ENCODE measurements around the gene SAXO2. TPM values are rescaled to one million over a fixed set of nuclear protein-coding genes. Genes with fewer than 3 reads are reported as not detected.

The SAXO2 gene
- total RNA-seq, 4 donors from 2014 or later: 0.20 to 3.0 (median 2.4) TPM; not detected in 1

DNA sequence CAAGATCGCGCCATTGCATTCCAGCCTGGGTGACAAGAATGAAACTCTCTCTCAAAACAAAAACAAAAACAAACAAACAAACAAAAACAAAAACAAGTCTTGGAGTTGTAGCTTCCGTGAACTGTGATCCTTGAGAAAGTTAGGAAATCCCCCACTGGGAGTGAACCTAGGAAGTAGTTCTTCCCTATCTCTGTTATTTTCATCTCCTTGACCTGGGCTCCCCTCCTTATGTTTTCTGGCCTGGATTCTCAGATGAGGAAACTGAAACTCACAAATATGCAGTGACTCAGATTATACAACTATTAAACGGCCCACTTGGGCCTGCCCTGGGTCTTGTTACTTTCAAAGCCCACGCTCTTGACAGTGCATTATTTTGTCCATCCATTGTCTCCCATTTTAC, 29.7 kb downstream of the SAXO2 start:
- DNase-seq: no peak
- Histone ChIP-seq H3K36me3 (no peaks in the 10 kb centered on the region), H3K27ac (no peak overlapping the region), H3K4me1 (no peaks in the 10 kb centered on the region), H3K4me3 (no peak overlapping the region), H3K27me3 (no peaks in the 10 kb centered on the region), H3K9me3 (no peaks in the 10 kb centered on the region)
- TF ChIP-seq POLR2A (IDR thresholded peaks at IDR 0.05) (no peak), EP300 (IDR thresholded peaks at IDR 0.05; ENCODE audit: low read depth) (no peak), POLR2AphosphoS5 (IDR thresholded peaks at IDR 0.05) (no peak)
- TF ChIP-seq, protein P1, sequence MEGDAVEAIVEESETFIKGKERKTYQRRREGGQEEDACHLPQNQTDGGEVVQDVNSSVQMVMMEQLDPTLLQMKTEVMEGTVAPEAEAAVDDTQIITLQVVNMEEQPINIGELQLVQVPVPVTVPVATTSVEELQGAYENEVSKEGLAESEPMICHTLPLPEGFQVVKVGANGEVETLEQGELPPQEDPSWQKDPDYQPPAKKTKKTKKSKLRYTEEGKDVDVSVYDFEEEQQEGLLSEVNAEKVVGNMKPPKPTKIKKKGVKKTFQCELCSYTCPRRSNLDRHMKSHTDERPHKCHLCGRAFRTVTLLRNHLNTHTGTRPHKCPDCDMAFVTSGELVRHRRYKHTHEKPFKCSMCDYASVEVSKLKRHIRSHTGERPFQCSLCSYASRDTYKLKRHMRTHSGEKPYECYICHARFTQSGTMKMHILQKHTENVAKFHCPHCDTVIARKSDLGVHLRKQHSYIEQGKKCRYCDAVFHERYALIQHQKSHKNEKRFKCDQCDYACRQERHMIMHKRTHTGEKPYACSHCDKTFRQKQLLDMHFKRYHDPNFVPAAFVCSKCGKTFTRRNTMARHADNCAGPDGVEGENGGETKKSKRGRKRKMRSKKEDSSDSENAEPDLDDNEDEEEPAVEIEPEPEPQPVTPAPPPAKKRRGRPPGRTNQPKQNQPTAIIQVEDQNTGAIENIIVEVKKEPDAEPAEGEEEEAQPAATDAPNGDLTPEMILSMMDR (IDR thresholded peaks at IDR 0.05): no peak
- in situ Hi-C loops (cut with MboI; ENCODE audit: low pct_ligation_motif_present in 1 of 4, low pct_unique_long_range_greater_than_20kb in 1 of 4, low sequenced_read_pairs in 3 of 4): loop anchor here in 1 of 4 donors (25.0 kb wide), 1 partner anchor 120 kb away; no protein-coding TSS in a partner anchor
- intact Hi-C loops (cut with DNase I; ENCODE audit: low total_unique reads): no loop called here
- 85 to 93% methylated on average over 3 to 5 of the region's 5 CpGs for WGBS, 2 donors (ENCODE audit: low coverage in 1 of 2)

DNA sequence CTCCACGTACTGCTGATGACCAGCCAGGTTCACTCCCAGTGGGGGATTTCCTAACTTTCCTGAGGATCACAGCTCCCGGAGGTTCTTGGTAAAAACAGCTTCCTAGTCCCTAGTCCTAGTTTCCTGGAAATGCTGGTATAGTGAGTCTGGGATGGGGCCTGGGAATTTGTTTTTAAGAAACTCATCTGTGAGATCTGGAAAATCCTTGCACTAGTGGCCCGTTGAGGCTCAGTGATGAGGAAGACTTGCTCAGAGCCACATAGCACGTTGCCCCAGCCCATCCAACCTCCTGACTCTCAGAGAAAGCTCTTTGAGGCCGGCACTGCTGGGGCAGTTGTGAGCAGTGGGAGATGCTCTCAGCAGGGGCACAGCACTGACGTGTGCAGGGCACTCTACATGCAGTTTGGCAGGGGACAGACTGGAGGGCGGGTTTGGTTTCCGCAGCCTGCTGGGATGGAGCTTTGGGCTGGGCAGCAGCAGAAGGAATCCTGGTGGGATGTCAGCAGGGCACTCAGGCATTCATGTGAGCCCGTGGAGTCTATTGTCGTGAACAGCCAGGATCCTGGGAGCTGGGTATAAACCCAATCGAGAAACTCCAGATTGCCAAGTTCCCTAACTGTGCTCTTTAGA, 31.6 kb downstream of the SAXO2 start:
- Histone ChIP-seq H3K36me3 (no peaks in the 10 kb centered on the region), H3K4me1 (no peaks in the 10 kb centered on the region), H3K27ac (no peak overlapping the region), H3K4me3 (no peak overlapping the region), H3K9me3 (no peaks in the 10 kb centered on the region), H3K27me3 (peaks cover 4% of the 10 kb centered on the region)
- WGBS, 2 donors (ENCODE audit: low coverage in 1 of 2): 73% methylated on average over 10 of the region's 11 CpGs; no CpG with 5 or more reads in 1 of the 2 donors
- in situ Hi-C loops (cut with MboI; ENCODE audit: low pct_ligation_motif_present in 1 of 4, low pct_unique_long_range_greater_than_20kb in 1 of 4, low sequenced_read_pairs in 3 of 4) (loop anchor here in 1 of 4 donors (25.0 kb wide), 1 partner anchor 118 kb away; no protein-coding TSS in a partner anchor), intact Hi-C loops (cut with DNase I; ENCODE audit: low total_unique reads) (no loop called here)
- no peak for TF ChIP-seq EP300 (IDR thresholded peaks at IDR 0.05; ENCODE audit: low read depth)
- TF ChIP-seq, protein P1 (IDR thresholded peaks at IDR 0.05): no peak
- DNase-seq: no peak

DNA sequence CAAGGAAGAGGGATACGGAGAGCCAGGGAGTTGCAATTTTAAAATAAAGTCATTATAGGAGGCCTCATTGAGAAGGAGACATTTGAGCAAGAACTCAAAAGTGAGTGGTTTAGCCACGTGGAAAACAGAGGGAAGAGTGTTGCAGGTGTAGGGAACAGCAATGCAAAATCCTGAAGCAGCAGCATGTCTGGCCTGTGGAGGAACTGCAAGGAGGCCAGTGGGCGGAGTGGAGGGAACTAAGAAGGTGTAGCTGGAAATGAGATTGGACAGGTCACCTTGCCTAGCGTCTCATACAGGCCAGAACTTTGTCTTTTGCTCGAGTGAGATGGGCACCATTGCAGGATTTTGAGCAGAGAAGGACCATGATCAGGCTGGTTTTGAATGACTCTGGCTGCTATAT, 34.9 kb downstream of the SAXO2 start:
- intact Hi-C loops (cut with DNase I; ENCODE audit: low total_unique reads) (no loop called here), in situ Hi-C loops (cut with MboI; ENCODE audit: low pct_ligation_motif_present in 1 of 4, low pct_unique_long_range_greater_than_20kb in 1 of 4, low sequenced_read_pairs in 3 of 4) (loop anchor here in 1 of 4 donors (25.0 kb wide), 1 partner anchor 115 kb away; no protein-coding TSS in a partner anchor)
- no peak overlapping the region for H3K27ac ChIP-seq
- TF ChIP-seq EP300 (IDR thresholded peaks at IDR 0.05; ENCODE audit: low read depth) (no peak), POLR2A (IDR thresholded peaks at IDR 0.05) (no peak), POLR2AphosphoS5 (IDR thresholded peaks at IDR 0.05) (no peak)
- TF ChIP-seq, protein P1 (IDR thresholded peaks at IDR 0.05): no peak
- H3K4me3 ChIP-seq: no peak overlapping the region
- 89 to 97% methylated on average over 3 to 5 of the region's 5 CpGs for WGBS, 2 donors (ENCODE audit: low coverage in 1 of 2)
- no peaks in the 10 kb centered on the region for H3K4me1 ChIP-seq
- H3K9me3 ChIP-seq: no peaks in the 10 kb centered on the region
- DNase-seq: no peak
- H3K36me3 ChIP-seq: no peaks in the 10 kb centered on the region
- peaks cover 4% of the 10 kb centered on the region for H3K27me3 ChIP-seq

DNA sequence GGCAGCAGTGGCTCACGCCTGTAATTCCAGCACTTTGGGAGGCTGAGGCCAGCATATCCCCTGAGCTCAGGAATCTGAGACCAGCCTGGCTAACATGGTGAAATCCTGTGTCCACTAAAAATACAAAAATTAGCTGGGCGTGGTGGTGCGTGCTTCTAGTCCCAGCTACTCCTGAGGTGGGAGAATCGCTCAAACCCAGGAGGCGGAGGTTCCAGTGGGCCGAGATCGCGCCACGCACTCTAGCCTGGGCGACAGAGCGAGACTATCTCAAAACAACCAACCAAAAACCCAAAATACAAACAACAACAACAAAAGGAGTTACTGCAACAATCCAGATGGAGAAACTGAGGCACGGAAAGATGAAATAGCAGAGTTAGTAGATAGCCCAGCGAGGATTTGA, 35.4 kb downstream of the SAXO2 start:
- Histone ChIP-seq H3K27ac (no peak overlapping the region), H3K27me3 (peaks cover 4% of the 10 kb centered on the region), H3K4me3 (no peak overlapping the region), H3K9me3 (no peaks in the 10 kb centered on the region), H3K4me1 (no peaks in the 10 kb centered on the region), H3K36me3 (no peaks in the 10 kb centered on the region)
- TF ChIP-seq POLR2A (IDR thresholded peaks at IDR 0.05): no peak
- TF ChIP-seq EP300 (IDR thresholded peaks at IDR 0.05; ENCODE audit: low read depth): no peak
- TF ChIP-seq POLR2AphosphoS5 (IDR thresholded peaks at IDR 0.05): no peak
- TF ChIP-seq, protein P1 (IDR thresholded peaks at IDR 0.05): no peak
- no peak for DNase-seq
- in situ Hi-C loops (cut with MboI; ENCODE audit: low pct_ligation_motif_present in 1 of 4, low pct_unique_long_range_greater_than_20kb in 1 of 4, low sequenced_read_pairs in 3 of 4) (loop anchor here in 1 of 4 donors (25.0 kb wide), 1 partner anchor 114 kb away; no protein-coding TSS in a partner anchor), intact Hi-C loops (cut with DNase I; ENCODE audit: low total_unique reads) (no loop called here)
- WGBS, 2 donors (ENCODE audit: low coverage in 1 of 2): 92% methylated on average over 13 of the region's 13 CpGs; no CpG with 5 or more reads in 1 of the 2 donors

All from transverse colon (tissue), 4 donors.